Measurements from ENCODE around the gene ABHD17B.
"Not testable (repeated sequence)": the region's sequence is repeated elsewhere in the genome, so short reads cannot be mapped to it uniquely, and the experiment has no call there.

The ABHD17B gene

DNA sequence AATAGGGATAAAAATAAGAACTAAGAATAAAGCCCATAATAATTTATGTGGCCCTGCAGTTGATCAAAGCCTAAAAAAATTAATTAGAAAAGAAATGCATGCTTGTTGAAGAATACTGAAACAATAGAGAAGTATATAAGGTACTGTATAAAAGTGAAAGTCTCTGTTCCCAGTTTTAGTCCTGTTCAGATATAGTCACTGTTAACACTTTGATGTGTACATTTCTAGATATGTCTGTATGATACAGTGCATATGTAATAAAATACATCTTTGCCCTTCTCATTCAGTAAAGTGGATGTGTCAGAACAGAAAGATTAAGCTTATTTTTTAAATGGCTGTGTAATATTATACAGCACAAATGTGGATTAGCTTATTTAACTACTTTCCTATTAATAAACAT, 4.5 kb upstream of the ABHD17B start:
- Histone ChIP-seq H3K4me1 (ENCODE audit: insufficient read depth, insufficient read length) (peaks cover 3% of the 10 kb centered on the region), H3K36me3 (ENCODE audit: insufficient read depth, insufficient read length, low read length) (peaks cover 11% of the 10 kb centered on the region), H3K27me3 (ENCODE audit: insufficient read depth, insufficient read length) (no peaks in the 10 kb centered on the region), H3K9ac (ENCODE audit: insufficient read length, low read depth) (no peak overlapping the region), H3K4me3 (ENCODE audit: insufficient read length, low read depth) (no peak overlapping the region), H3K9me3 (ENCODE audit: insufficient read depth, low read length) (peaks cover 22% of the 10 kb centered on the region; the same call in 1 of the 2 replicates)
- no peak for TF ChIP-seq ZNF274 (IDR thresholded peaks at IDR 0.05; ENCODE audit: low read depth, low read length)
- no peak for TF ChIP-seq SUZ12 (IDR thresholded peaks at IDR 0.05; ENCODE audit: extremely low read depth, insufficient read depth, insufficient read length)
- no peak for TF ChIP-seq YY1 (IDR thresholded peaks at IDR 0.05; ENCODE audit: insufficient read depth, insufficient read length)
- DNase-seq (ENCODE audit: low read depth, low spot score): no peak

DNA sequence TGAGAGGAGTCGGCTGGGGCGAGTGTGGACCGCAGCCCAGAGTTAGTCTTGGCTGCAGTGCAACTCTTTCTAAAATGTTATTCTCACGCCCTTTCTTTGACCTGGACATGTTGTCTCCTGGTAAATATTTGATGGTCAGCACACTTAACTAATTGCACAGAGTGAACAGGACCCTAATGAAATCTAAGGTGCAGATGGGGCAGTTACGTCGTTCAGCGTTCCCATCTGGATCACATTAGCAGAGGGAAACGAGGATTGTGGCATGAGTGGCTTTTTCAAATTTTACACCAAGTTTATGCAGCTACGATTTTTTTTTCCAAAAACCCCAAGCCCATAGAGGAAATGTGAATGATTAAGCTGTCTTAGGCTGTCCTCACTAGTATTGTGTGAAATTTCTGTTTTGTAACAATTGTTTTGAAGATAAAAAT, 929 bp upstream of the ABHD17B start:
- Histone ChIP-seq H3K9ac (ENCODE audit: insufficient read length, low read depth) (peak overlapping the region; percentile 76), H3K4me1 (ENCODE audit: insufficient read depth, insufficient read length) (no peaks in the 10 kb centered on the region), H3K9me3 (ENCODE audit: insufficient read depth, low read length) (no peaks in the 10 kb centered on the region), H3K4me3 (ENCODE audit: insufficient read length, low read depth) (peak overlapping the region; percentile 92), H3K36me3 (ENCODE audit: insufficient read depth, insufficient read length, low read length) (no peaks in the 10 kb centered on the region), H3K27me3 (ENCODE audit: insufficient read depth, insufficient read length) (no peaks in the 10 kb centered on the region)
- no peak for DNase-seq (ENCODE audit: low read depth, low spot score)
- TF ChIP-seq SUZ12 (IDR thresholded peaks at IDR 0.05; ENCODE audit: extremely low read depth, insufficient read depth, insufficient read length) (no peak), ZNF274 (IDR thresholded peaks at IDR 0.05; ENCODE audit: low read depth, low read length) (no peak), YY1 (IDR thresholded peaks at IDR 0.05; ENCODE audit: insufficient read depth, insufficient read length) (no peak)

DNA sequence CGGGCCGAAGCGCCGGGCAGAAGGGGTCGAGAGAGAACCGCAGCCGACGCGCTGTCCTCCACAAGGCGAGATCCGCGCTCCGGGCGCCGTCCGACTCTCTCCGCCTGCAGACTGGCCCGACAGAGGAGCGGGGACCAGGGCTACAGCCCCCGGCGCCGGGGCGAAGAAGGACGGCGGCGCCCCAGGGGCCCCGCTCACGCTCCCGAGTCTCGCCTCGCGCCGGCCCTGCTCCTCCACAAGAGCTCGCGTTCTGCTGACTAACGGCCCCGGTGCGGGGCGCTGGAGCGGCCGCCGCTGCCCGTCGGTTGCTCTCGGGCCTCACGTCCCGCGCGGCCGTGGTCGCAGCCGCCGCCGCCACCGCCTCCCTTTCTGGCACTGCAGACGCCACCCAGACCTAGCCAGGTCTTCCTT, 338 bp downstream of the ABHD17B start:
- Histone ChIP-seq H3K36me3 (ENCODE audit: insufficient read depth, insufficient read length, low read length) (peaks cover 8% of the 10 kb centered on the region), H3K9me3 (ENCODE audit: insufficient read depth, low read length) (no peaks in the 10 kb centered on the region), H3K4me1 (ENCODE audit: insufficient read depth, insufficient read length) (no peaks in the 10 kb centered on the region), H3K4me3 (ENCODE audit: insufficient read length, low read depth) (peak overlapping the region; percentile 87), H3K27me3 (ENCODE audit: insufficient read depth, insufficient read length) (no peaks in the 10 kb centered on the region), H3K9ac (ENCODE audit: insufficient read length, low read depth) (peak overlapping the region; percentile 94)
- TF ChIP-seq YY1 (IDR thresholded peaks at IDR 0.05; ENCODE audit: insufficient read depth, insufficient read length) (no peak), ZNF274 (IDR thresholded peaks at IDR 0.05; ENCODE audit: low read depth, low read length) (no peak), SUZ12 (IDR thresholded peaks at IDR 0.05; ENCODE audit: extremely low read depth, insufficient read depth, insufficient read length) (no peak)
- DNase-seq (ENCODE audit: low read depth, low spot score): no peak

DNA sequence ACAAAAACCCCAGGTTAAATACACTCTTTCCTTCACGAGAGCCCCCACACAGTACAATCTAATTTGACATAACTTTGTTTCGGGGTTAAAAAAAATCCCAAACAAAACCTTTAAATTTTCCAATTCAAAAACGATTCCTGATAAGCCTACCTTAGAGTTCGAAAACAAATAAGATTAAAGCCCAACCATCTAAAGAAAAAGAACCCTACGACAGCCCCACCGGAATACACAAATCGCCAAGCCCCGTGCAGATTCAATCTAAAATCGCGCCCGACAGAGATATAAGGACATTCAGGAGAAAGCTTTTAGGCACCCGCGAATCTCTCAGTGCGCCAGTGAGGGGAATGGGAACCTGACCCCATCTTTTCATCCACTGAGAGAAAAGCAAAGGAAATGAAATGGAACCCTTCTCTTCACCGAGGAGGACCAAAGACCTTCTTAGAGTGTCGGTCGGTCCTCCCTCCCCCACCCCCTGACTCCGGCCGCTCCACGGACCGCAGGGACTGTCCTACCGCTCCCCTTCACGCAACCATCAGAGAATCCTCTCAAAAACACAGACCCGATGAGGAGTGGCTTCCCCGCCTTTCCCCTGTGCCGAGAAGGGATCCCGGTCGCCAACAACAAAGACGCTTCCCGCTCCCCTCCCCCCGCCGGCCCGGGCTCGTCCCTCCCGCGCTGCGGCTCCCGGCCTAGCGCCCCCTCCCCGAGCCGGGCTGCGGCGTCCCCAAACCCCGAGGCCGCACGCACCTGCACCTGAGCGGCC, 925 bp downstream of the ABHD17B start:
- peak overlapping the region; percentile 94 for H3K9ac ChIP-seq (ENCODE audit: insufficient read length, low read depth)
- H3K4me3 ChIP-seq (ENCODE audit: insufficient read length, low read depth): peak overlapping the region; percentile 87
- no peaks in the 10 kb centered on the region for H3K9me3 ChIP-seq (ENCODE audit: insufficient read depth, low read length)
- peaks cover 12% of the 10 kb centered on the region for H3K36me3 ChIP-seq (ENCODE audit: insufficient read depth, insufficient read length, low read length)
- TF ChIP-seq YY1 (IDR thresholded peaks at IDR 0.05; ENCODE audit: insufficient read depth, insufficient read length) (no peak), ZNF274 (IDR thresholded peaks at IDR 0.05; ENCODE audit: low read depth, low read length) (no peak), SUZ12 (IDR thresholded peaks at IDR 0.05; ENCODE audit: extremely low read depth, insufficient read depth, insufficient read length) (no peak)
- no peaks in the 10 kb centered on the region for H3K27me3 ChIP-seq (ENCODE audit: insufficient read depth, insufficient read length)
- H3K4me1 ChIP-seq (ENCODE audit: insufficient read depth, insufficient read length): no peaks in the 10 kb centered on the region
- peak; percentile 39 for DNase-seq (ENCODE audit: low read depth, low spot score)

DNA sequence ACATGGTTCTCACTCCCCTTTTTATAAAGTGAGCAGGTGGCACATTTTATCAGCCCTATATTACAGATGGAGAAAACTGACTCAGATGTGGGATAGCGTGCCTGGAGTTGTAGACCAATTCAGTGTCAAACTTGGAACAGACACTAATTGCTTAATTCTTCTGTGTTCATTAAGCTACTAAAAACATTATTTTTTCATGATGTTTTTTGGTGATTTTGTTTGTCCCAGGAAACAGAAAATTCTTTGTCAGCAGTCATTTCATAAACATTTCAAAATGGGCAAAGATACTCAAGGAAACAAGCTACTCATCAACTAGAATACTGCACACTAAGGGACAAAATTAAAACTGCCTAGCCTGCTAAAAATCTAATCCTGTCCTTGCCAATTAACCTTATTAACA, 2.2 kb downstream of the ABHD17B start:
- H3K4me3 ChIP-seq (ENCODE audit: insufficient read length, low read depth): peak overlapping the region; percentile 87
- no peaks in the 10 kb centered on the region for H3K27me3 ChIP-seq (ENCODE audit: insufficient read depth, insufficient read length)
- peak overlapping the region; percentile 94 for H3K9ac ChIP-seq (ENCODE audit: insufficient read length, low read depth)
- H3K36me3 ChIP-seq (ENCODE audit: insufficient read depth, insufficient read length, low read length): peaks cover 12% of the 10 kb centered on the region
- TF ChIP-seq YY1 (IDR thresholded peaks at IDR 0.05; ENCODE audit: insufficient read depth, insufficient read length): no peak
- TF ChIP-seq SUZ12 (IDR thresholded peaks at IDR 0.05; ENCODE audit: extremely low read depth, insufficient read depth, insufficient read length): no peak
- TF ChIP-seq ZNF274 (IDR thresholded peaks at IDR 0.05; ENCODE audit: low read depth, low read length): no peak
- H3K4me1 ChIP-seq (ENCODE audit: insufficient read depth, insufficient read length): no peaks in the 10 kb centered on the region
- H3K9me3 ChIP-seq (ENCODE audit: insufficient read depth, low read length): no peaks in the 10 kb centered on the region
- DNase-seq (ENCODE audit: low read depth, low spot score): no peak

DNA sequence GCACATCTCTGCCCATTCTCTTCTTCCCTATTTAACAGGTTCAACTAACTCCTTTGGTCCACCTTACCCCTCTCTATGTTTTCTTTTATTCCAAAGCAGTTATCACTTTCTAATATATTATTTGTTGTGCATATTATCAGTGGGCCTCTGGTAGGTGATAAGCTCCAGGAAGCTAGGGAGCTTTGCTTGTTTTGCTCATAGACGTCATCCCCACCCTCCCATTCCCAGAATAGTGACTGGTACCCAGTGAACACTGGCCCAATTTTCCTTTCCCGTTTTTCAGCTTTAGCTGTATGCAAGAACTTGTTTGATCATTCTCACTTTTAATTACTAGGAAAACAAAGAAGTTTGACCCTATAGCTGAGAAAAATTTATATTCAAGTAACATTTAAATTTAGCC, 6.9 kb downstream of the ABHD17B start:
- TF ChIP-seq ZNF274 (IDR thresholded peaks at IDR 0.05; ENCODE audit: low read depth, low read length) (no peak), YY1 (IDR thresholded peaks at IDR 0.05; ENCODE audit: insufficient read depth, insufficient read length) (no peak)
- H3K27me3 ChIP-seq (ENCODE audit: insufficient read depth, insufficient read length): no peaks in the 10 kb centered on the region
- H3K4me1 ChIP-seq (ENCODE audit: insufficient read depth, insufficient read length): no peaks in the 10 kb centered on the region
- no peak overlapping the region for H3K4me3 ChIP-seq (ENCODE audit: insufficient read length, low read depth)
- H3K36me3 ChIP-seq (ENCODE audit: insufficient read depth, insufficient read length, low read length): peaks cover 12% of the 10 kb centered on the region
- no peak for DNase-seq (ENCODE audit: low read depth, low spot score)
- no peak overlapping the region for H3K9ac ChIP-seq (ENCODE audit: insufficient read length, low read depth)
- H3K9me3 ChIP-seq (ENCODE audit: insufficient read depth, low read length): no peaks in the 10 kb centered on the region

DNA sequence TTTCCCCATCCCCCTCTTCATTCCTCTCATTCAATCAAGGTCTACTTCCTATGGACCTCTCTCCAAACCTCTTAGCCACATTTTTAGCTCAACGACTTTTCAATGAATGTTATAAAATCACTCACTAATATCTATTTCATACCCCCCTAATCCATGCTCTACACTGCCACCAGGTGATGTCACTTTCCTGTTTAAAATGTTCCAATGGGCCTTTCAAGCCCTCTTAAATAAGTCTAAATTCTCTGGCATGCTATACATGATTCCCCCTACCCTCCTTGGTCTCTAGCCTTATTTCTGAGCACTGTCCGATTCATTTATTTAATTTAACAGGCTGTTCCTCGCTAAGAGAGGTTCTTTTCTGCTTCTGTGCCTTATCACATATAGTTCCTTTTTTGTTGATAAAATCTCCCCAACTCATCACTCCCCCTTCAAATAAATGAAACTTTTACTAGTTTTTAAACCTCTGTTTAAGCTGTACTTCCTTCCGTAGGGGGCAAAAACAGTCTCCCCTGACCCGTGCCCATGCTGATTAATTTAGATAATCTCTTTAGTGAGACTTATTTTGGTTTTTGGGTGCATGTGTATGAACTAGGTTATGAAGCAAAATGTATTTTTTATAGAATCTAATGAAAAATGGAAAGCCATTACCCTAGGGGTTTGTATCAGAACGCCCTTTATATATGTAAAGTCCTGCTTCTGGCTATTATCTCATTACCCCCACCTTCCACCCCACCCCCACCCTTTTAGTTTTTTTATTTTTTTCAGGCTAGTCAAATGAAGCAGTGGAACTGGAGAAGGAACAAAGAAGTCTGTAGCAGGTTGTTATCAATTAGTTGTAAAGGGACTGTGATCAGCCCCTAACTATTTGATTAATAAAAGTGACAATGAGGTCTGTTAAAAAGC, 9.0 kb downstream of the ABHD17B start:
- Histone ChIP-seq H3K4me3 (ENCODE audit: insufficient read length, low read depth) (no peak overlapping the region), H3K27me3 (ENCODE audit: insufficient read depth, insufficient read length) (no peaks in the 10 kb centered on the region)

DNA sequence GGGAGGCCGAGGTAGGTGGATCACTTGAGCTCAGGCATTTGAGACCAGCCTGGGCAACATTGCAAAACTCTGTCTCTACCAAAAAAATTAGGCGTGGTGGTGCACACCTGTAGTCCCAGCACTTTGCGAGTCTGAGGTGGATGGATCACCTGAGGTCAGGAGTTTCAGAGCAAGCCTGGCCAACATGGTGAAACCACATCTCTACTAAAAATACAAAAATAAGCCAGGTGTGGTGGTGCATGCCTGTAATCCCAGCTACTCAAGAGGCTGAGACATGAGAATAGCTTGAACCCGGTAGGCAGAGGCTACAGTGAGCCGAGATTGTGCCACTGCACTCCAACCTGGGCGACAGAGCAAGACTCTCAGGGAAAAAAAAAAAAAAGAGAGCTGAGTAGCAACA, 12.2 kb downstream of the ABHD17B start:
- H3K4me3 ChIP-seq (ENCODE audit: insufficient read length, low read depth); H3K4me1 ChIP-seq (ENCODE audit: insufficient read depth, insufficient read length): not testable (repeated sequence)

More for the DNA sequence above, 9.0 kb downstream of the ABHD17B start:
- peaks cover 16% of the 10 kb centered on the region for H3K36me3 ChIP-seq (ENCODE audit: insufficient read depth, insufficient read length, low read length)
- no peak overlapping the region for H3K9ac ChIP-seq (ENCODE audit: insufficient read length, low read depth)
- no peaks in the 10 kb centered on the region for H3K4me1 ChIP-seq (ENCODE audit: insufficient read depth, insufficient read length)
- DNase-seq (ENCODE audit: low read depth, low spot score): no peak
- H3K9me3 ChIP-seq (ENCODE audit: insufficient read depth, low read length): no peaks in the 10 kb centered on the region
- TF ChIP-seq ZNF274 (IDR thresholded peaks at IDR 0.05; ENCODE audit: low read depth, low read length) (no peak), SUZ12 (IDR thresholded peaks at IDR 0.05; ENCODE audit: extremely low read depth, insufficient read depth, insufficient read length) (no peak), YY1 (IDR thresholded peaks at IDR 0.05; ENCODE audit: insufficient read depth, insufficient read length) (no peak)

More for the DNA sequence above, 12.2 kb downstream of the ABHD17B start:
- H3K9ac ChIP-seq (ENCODE audit: insufficient read length, low read depth); H3K9me3 ChIP-seq (ENCODE audit: insufficient read depth, low read length); H3K27me3 ChIP-seq (ENCODE audit: insufficient read depth, insufficient read length); DNase-seq (ENCODE audit: low read depth, low spot score); H3K36me3 ChIP-seq (ENCODE audit: insufficient read depth, insufficient read length, low read length): not testable (repeated sequence)
